ENCODE measurements around the gene ZFYVE28. TPM values are rescaled to one million over a fixed set of nuclear protein-coding genes. Genes with fewer than 3 reads are reported as not detected.

The ZFYVE28 gene
- total RNA-seq, 4 donors from 2014 or later = 44.8 to 110 (median 69.6) TPM

GRCh38 chr4:2330091-2331042 is 88.1 kb downstream of the ZFYVE28 start:
- DNase-seq = no peak
- Histone ChIP-seq H3K36me3 (peaks cover 0 to 15% (median 3%) of the 10 kb centered on the region in 4 donors), H3K4me3 (no peak overlapping the region), H3K4me1 (peaks cover 0 to 12% (median 9%) of the 10 kb centered on the region in 4 donors), H3K9me3 (peaks cover 14 to 22% of the 10 kb centered on the region in 2 donors), H3K27me3 (no peaks in the 10 kb centered on the region), H3K27ac (no peak overlapping the region)
- 66 to 75% methylated on average over 19 of the region's 19 CpGs for WGBS, 2 donors (ENCODE audit: low coverage in 1 of 2)
- intact Hi-C loops (cut with DNase I; ENCODE audit: low total_unique reads) (loop anchor here (5.0 kb wide), 1 partner anchor 53 kb away; no protein-coding TSS in a partner anchor), in situ Hi-C loops (cut with MboI; ENCODE audit: low pct_ligation_motif_present in 1 of 4, low pct_unique_long_range_greater_than_20kb in 1 of 4, low sequenced_read_pairs in 3 of 4) (no loop called here)
- TF ChIP-seq EP300 (IDR thresholded peaks at IDR 0.05; ENCODE audit: low read depth) (no peak), CTCF (IDR thresholded peaks at IDR 0.05) (no peak), POLR2A (IDR thresholded peaks at IDR 0.05) (no peak), POLR2AphosphoS5 (IDR thresholded peaks at IDR 0.05) (no peak)

- in situ Hi-C loops (cut with MboI; ENCODE audit: low pct_ligation_motif_present in 1 of 4, low pct_unique_long_range_greater_than_20kb in 1 of 4, low sequenced_read_pairs in 3 of 4) (no loop called here), intact Hi-C loops (cut with DNase I; ENCODE audit: low total_unique reads) (no loop called here)
- H3K27ac ChIP-seq = no peak overlapping the region
- H3K27me3 ChIP-seq = no peaks in the 10 kb centered on the region
- TF ChIP-seq POLR2AphosphoS5 (IDR thresholded peaks at IDR 0.05) (no peak), CTCF (IDR thresholded peaks at IDR 0.05) (no peak), POLR2A (IDR thresholded peaks at IDR 0.05) (no peak), EP300 (IDR thresholded peaks at IDR 0.05; ENCODE audit: low read depth) (no peak)
- no peak overlapping the region for H3K4me3 ChIP-seq
- peaks cover 14 to 22% of the 10 kb centered on the region in 2 donors for H3K9me3 ChIP-seq
- H3K36me3 ChIP-seq = peaks cover 0 to 15% (median 3%) of the 10 kb centered on the region in 4 donors
- DNase-seq = no peak
- H3K4me1 ChIP-seq = no peaks in the 10 kb centered on the region
Measured at GRCh38 chr4:2327579-2327978, 90.9 kb downstream of the ZFYVE28 start.

GRCh38 chr4:2324891-2325290 is 93.6 kb downstream of the ZFYVE28 start:
- intact Hi-C loops (cut with DNase I; ENCODE audit: low total_unique reads) = no loop called here
- WGBS, 2 donors (ENCODE audit: low coverage in 1 of 2) = 82 to 86% methylated on average over 1 of the region's 1 CpG

More at GRCh38 chr4:2324891-2325290, 93.6 kb downstream of the ZFYVE28 start:
- in situ Hi-C loops (cut with MboI; ENCODE audit: low pct_ligation_motif_present in 1 of 4, low pct_unique_long_range_greater_than_20kb in 1 of 4, low sequenced_read_pairs in 3 of 4) = no loop called here
- Histone ChIP-seq H3K36me3 (peaks cover 0 to 15% (median 3%) of the 10 kb centered on the region in 4 donors), H3K4me1 (no peaks in the 10 kb centered on the region), H3K4me3 (no peak overlapping the region), H3K27me3 (no peaks in the 10 kb centered on the region), H3K9me3 (peaks cover 14 to 22% of the 10 kb centered on the region in 2 donors), H3K27ac (no peak overlapping the region)
- TF ChIP-seq EP300 (IDR thresholded peaks at IDR 0.05; ENCODE audit: low read depth) (no peak), CTCF (IDR thresholded peaks at IDR 0.05) (no peak), POLR2A (IDR thresholded peaks at IDR 0.05) (no peak), POLR2AphosphoS5 (IDR thresholded peaks at IDR 0.05) (no peak)
- no peak for DNase-seq
